Measurements from ENCODE around the gene PSMB1. TPM values are rescaled to one million over a fixed set of nuclear protein-coding genes. Genes with fewer than 3 reads are reported as not detected.
"Not testable (repeated sequence)": the region's sequence is repeated elsewhere in the genome, so short reads cannot be mapped to it uniquely, and the experiment has no call there.

Gene PSMB1
- total RNA-seq, 1 experiment from 2014 or later, result 628 TPM

- Histone ChIP-seq H3K36me3 (no peaks in the 10 kb centered on the region), H3K4me3 (no peak overlapping the region), H3K27me3 (replicated peaks) (peaks cover 4% of the 10 kb centered on the region; the same call in 1 of the 2 replicates), H3K27ac (no peak overlapping the region), H3K9me3 (replicated peaks) (no peaks in the 10 kb centered on the region), H3K4me1 (replicated peaks) (no peaks in the 10 kb centered on the region)
- no peak for DNase-seq (ENCODE audit: low read depth in 1 of 2, low spot score in 2 of 2)
Measured at GRCh38 chr6:170504479-170504878, 48.6 kb downstream of the PSMB1 start.

GRCh38 chr6:170503414-170503761, 49.7 kb downstream of the PSMB1 start:
- H3K27ac ChIP-seq, result no peak overlapping the region
- no peak overlapping the region for H3K4me3 ChIP-seq
- H3K9me3 ChIP-seq (replicated peaks), result no peaks in the 10 kb centered on the region
- no peak for DNase-seq (ENCODE audit: low read depth in 1 of 2, low spot score in 2 of 2)
- no peaks in the 10 kb centered on the region for H3K4me1 ChIP-seq (replicated peaks)
- peaks cover 4% of the 10 kb centered on the region; the same call in 1 of the 2 replicates for H3K27me3 ChIP-seq (replicated peaks)
- H3K36me3 ChIP-seq, result no peaks in the 10 kb centered on the region

GRCh38 chr6:170502733-170503413, 50.2 kb downstream of the PSMB1 start:
- H3K9me3 ChIP-seq (replicated peaks); DNase-seq (ENCODE audit: low read depth in 1 of 2, low spot score in 2 of 2); H3K4me1 ChIP-seq (replicated peaks); H3K27me3 ChIP-seq (replicated peaks); H3K27ac ChIP-seq; H3K4me3 ChIP-seq; H3K36me3 ChIP-seq: not testable (repeated sequence)

- H3K27ac ChIP-seq; H3K9me3 ChIP-seq (replicated peaks); H3K4me1 ChIP-seq (replicated peaks); DNase-seq (ENCODE audit: low read depth in 1 of 2, low spot score in 2 of 2); H3K36me3 ChIP-seq; H3K4me3 ChIP-seq; H3K27me3 ChIP-seq (replicated peaks): not testable (repeated sequence)
Measured at GRCh38 chr6:170502268-170502667, 50.8 kb downstream of the PSMB1 start.

- DNase-seq (ENCODE audit: low read depth in 1 of 2, low spot score in 2 of 2), result no peak
- H3K9me3 ChIP-seq (replicated peaks), result no peaks in the 10 kb centered on the region
Measured at GRCh38 chr6:170500955-170501590, 52.0 kb downstream of the PSMB1 start.

GRCh38 chr6:170497841-170498301, 55.2 kb downstream of the PSMB1 start:
- no peak for DNase-seq (ENCODE audit: low read depth in 1 of 2, low spot score in 2 of 2)
- Histone ChIP-seq H3K36me3 (no peaks in the 10 kb centered on the region), H3K27me3 (replicated peaks) (0 out of 2 replicates have a peak, but pooled peaks cover 4% of the 10 kb centered on the region), H3K9me3 (replicated peaks) (no peaks in the 10 kb centered on the region), H3K4me1 (replicated peaks) (no peaks in the 10 kb centered on the region), H3K27ac (no peak overlapping the region), H3K4me3 (no peak overlapping the region)

More at GRCh38 chr6:170500955-170501590, 52.0 kb downstream of the PSMB1 start:
- H3K4me3 ChIP-seq, result no peak overlapping the region
- H3K27ac ChIP-seq, result no peak overlapping the region
- no peaks in the 10 kb centered on the region for H3K36me3 ChIP-seq
- H3K4me1 ChIP-seq (replicated peaks), result no peaks in the 10 kb centered on the region
- peaks cover 8% of the 10 kb centered on the region; the same call in 1 of the 2 replicates for H3K27me3 ChIP-seq (replicated peaks)

- H3K27ac ChIP-seq, result no peak overlapping the region
- no peak overlapping the region for H3K4me3 ChIP-seq
- no peaks in the 10 kb centered on the region for H3K4me1 ChIP-seq (replicated peaks)
Measured at GRCh38 chr6:170493354-170493753, 59.8 kb downstream of the PSMB1 start.

GRCh38 chr6:170490259-170490658, 62.8 kb downstream of the PSMB1 start:
- no peaks in the 10 kb centered on the region for H3K9me3 ChIP-seq (replicated peaks)
- H3K27me3 ChIP-seq (replicated peaks), result peaks cover 5% of the 10 kb centered on the region; the same call in 1 of the 2 replicates
- no peaks in the 10 kb centered on the region for H3K36me3 ChIP-seq
- no peaks in the 10 kb centered on the region for H3K4me1 ChIP-seq (replicated peaks)
- H3K4me3 ChIP-seq, result no peak overlapping the region
- no peak for DNase-seq (ENCODE audit: low read depth in 1 of 2, low spot score in 2 of 2)
- no peak overlapping the region for H3K27ac ChIP-seq

More at GRCh38 chr6:170493354-170493753, 59.8 kb downstream of the PSMB1 start:
- 0 out of 2 replicates have a peak, but pooled peaks cover 4% of the 10 kb centered on the region for H3K27me3 ChIP-seq (replicated peaks)
- H3K36me3 ChIP-seq, result no peaks in the 10 kb centered on the region
- H3K9me3 ChIP-seq (replicated peaks), result no peaks in the 10 kb centered on the region
- no peak for DNase-seq (ENCODE audit: low read depth in 1 of 2, low spot score in 2 of 2)

GRCh38 chr6:170489836-170490235, 63.3 kb downstream of the PSMB1 start:
- H3K27me3 ChIP-seq (replicated peaks), result peaks cover 5% of the 10 kb centered on the region; the same call in 1 of the 2 replicates
- H3K4me1 ChIP-seq (replicated peaks), result no peaks in the 10 kb centered on the region
- no peaks in the 10 kb centered on the region for H3K36me3 ChIP-seq
- H3K27ac ChIP-seq, result no peak overlapping the region
- H3K4me3 ChIP-seq, result no peak overlapping the region
- H3K9me3 ChIP-seq (replicated peaks), result no peaks in the 10 kb centered on the region
- DNase-seq (ENCODE audit: low read depth in 1 of 2, low spot score in 2 of 2), result no peak

- no peak overlapping the region for H3K4me3 ChIP-seq
- H3K4me1 ChIP-seq (replicated peaks), result no peaks in the 10 kb centered on the region
- H3K27ac ChIP-seq, result no peak overlapping the region
- peaks cover 5% of the 10 kb centered on the region; the same call in 1 of the 2 replicates for H3K27me3 ChIP-seq (replicated peaks)
- DNase-seq (ENCODE audit: low read depth in 1 of 2, low spot score in 2 of 2), result no peak
- H3K36me3 ChIP-seq, result no peaks in the 10 kb centered on the region
- H3K9me3 ChIP-seq (replicated peaks), result no peaks in the 10 kb centered on the region
Measured at GRCh38 chr6:170487707-170488329, 65.3 kb downstream of the PSMB1 start.

GRCh38 chr6:170485159-170485558, 67.9 kb downstream of the PSMB1 start:
- DNase-seq (ENCODE audit: low read depth in 1 of 2, low spot score in 2 of 2), result no peak
- no peaks in the 10 kb centered on the region for H3K9me3 ChIP-seq (replicated peaks)
- H3K27me3 ChIP-seq (replicated peaks), result peaks cover 5% of the 10 kb centered on the region; the same call in 1 of the 2 replicates
- H3K4me3 ChIP-seq, result no peak overlapping the region
- H3K36me3 ChIP-seq, result no peaks in the 10 kb centered on the region
- no peak overlapping the region for H3K27ac ChIP-seq
- H3K4me1 ChIP-seq (replicated peaks), result no peaks in the 10 kb centered on the region
